ENCODE measurements around the gene VCL.
"Not testable (repeated sequence)": the region's sequence is repeated elsewhere in the genome, so short reads cannot be mapped to it uniquely, and the experiment has no call there.

Gene VCL

GRCh38 chr10:74044419-74044818, 46.5 kb downstream of the VCL start:
- no peak for DNase-seq

GRCh38 chr10:74047304-74047703, 49.4 kb downstream of the VCL start:
- DNase-seq: peak; percentile 88

- peak; percentile 49 for DNase-seq
These were observed 50.0 kb downstream of the VCL start for GRCh38 chr10:74047871-74048270.

GRCh38 chr10:74048433-74048832, 50.5 kb downstream of the VCL start:
- DNase-seq: no peak

GRCh38 chr10:74049955-74050354, 52.0 kb downstream of the VCL start:
- DNase-seq: no peak

GRCh38 chr10:74050653-74051052, 52.7 kb downstream of the VCL start:
- DNase-seq: no peak

- no peak for DNase-seq
These were observed 53.9 kb downstream of the VCL start for GRCh38 chr10:74051736-74052342.

GRCh38 chr10:74052994-74053393, 55.1 kb downstream of the VCL start:
- no peak for DNase-seq

- no peak for DNase-seq
These were observed 57.6 kb downstream of the VCL start for GRCh38 chr10:74055383-74056049.

- DNase-seq: peak; percentile 83
These were observed 58.3 kb downstream of the VCL start for GRCh38 chr10:74056050-74056818.

GRCh38 chr10:74058071-74058470, 60.2 kb downstream of the VCL start:
- DNase-seq: no peak

- DNase-seq: no peak
These were observed 60.7 kb downstream of the VCL start for GRCh38 chr10:74058658-74059057.

GRCh38 chr10:74061104-74061503, 63.2 kb downstream of the VCL start:
- DNase-seq: no peak

- DNase-seq: not testable (repeated sequence)
These were observed 64.1 kb downstream of the VCL start for GRCh38 chr10:74061978-74062377.

GRCh38 chr10:74063256-74063655, 65.3 kb downstream of the VCL start:
- DNase-seq: peak; percentile 56

- DNase-seq: no peak
These were observed 69.7 kb downstream of the VCL start for GRCh38 chr10:74067373-74068352.

GRCh38 chr10:74071157-74071556, 73.2 kb downstream of the VCL start:
- DNase-seq: peak; percentile 95

- DNase-seq: no peak
These were observed 74.6 kb downstream of the VCL start for GRCh38 chr10:74072503-74072902.

- no peak for DNase-seq
These were observed 78.0 kb downstream of the VCL start for GRCh38 chr10:74075906-74076305.

GRCh38 chr10:74076961-74077360, 79.0 kb downstream of the VCL start:
- DNase-seq: no peak

- DNase-seq: no peak
These were observed 79.5 kb downstream of the VCL start for GRCh38 chr10:74077416-74077815.

- peak; percentile 83 for DNase-seq
These were observed 80.1 kb downstream of the VCL start for GRCh38 chr10:74078037-74078436.
